RWPE2 (cell line): ENCODE measurements around the gene GCN1.
A peak's percentile ranks its signal among the peaks of the same experiment; 100 is the strongest.

Experiments used
- ATAC-seq: fragments of 200-7000 bp; cut with Tn5 transposase; 3 replicates; pipeline ENCODE4 v1.9.1; 2021; ENCODE audit warnings: low read depth
- DNase-seq: peaks from one replicate; pipeline ENCODE4 v3.0.0-alpha.2; 2020; ENCODE audit warnings: low spot score
- H3K27ac ChIP-seq: fragments of 450-650 bp; 2 replicates; pipeline ENCODE4 v1.5.1; 2017; ENCODE audit warnings: mild to moderate bottlenecking; ENCODE audit not compliant: poor library complexity, severe bottlenecking
- H3K27me3 ChIP-seq: fragments of 250-450 bp; sonication (Bioruptor Pico); 2 replicates; pipeline ENCODE4 v1.5.1; 2021; ENCODE audit warnings: mild to moderate bottlenecking, moderate library complexity; ENCODE audit not compliant: insufficient read depth, poor library complexity, severe bottlenecking
- H3K36me3 ChIP-seq: fragments of 250-450 bp; sonication (Bioruptor Pico); 2 replicates; pipeline ENCODE4 v1.5.1; 2020; ENCODE audit warnings: low read depth, mild to moderate bottlenecking, moderate library complexity
- H3K4me1 ChIP-seq: fragments of 250-450 bp; sonication (Bioruptor Pico); 2 replicates; pipeline ENCODE4 v1.5.1; 2021; ENCODE audit warnings: mild to moderate bottlenecking, moderate library complexity; ENCODE audit not compliant: insufficient read depth, poor library complexity, severe bottlenecking
- H3K4me3 ChIP-seq: fragments of 250-450 bp; sonication (Bioruptor Pico); 2 replicates; pipeline ENCODE4 v1.5.1; 2021; ENCODE audit warnings: mild to moderate bottlenecking, moderate library complexity; ENCODE audit not compliant: severe bottlenecking
- H3K9me3 ChIP-seq: fragments of 250-450 bp; sonication (Bioruptor Pico); 2 replicates; pipeline ENCODE4 v1.5.1; 2021; ENCODE audit warnings: mild to moderate bottlenecking, moderate library complexity; ENCODE audit not compliant: severe bottlenecking
- CTCF ChIP-seq: fragments of 450-650 bp; IDR thresholded peaks from one replicate; pipeline ENCODE4 v1.5.1; 2017; ENCODE audit warnings: mild to moderate bottlenecking, moderate library complexity; ENCODE audit not compliant: poor library complexity, severe bottlenecking

Gene GCN1

DNA sequence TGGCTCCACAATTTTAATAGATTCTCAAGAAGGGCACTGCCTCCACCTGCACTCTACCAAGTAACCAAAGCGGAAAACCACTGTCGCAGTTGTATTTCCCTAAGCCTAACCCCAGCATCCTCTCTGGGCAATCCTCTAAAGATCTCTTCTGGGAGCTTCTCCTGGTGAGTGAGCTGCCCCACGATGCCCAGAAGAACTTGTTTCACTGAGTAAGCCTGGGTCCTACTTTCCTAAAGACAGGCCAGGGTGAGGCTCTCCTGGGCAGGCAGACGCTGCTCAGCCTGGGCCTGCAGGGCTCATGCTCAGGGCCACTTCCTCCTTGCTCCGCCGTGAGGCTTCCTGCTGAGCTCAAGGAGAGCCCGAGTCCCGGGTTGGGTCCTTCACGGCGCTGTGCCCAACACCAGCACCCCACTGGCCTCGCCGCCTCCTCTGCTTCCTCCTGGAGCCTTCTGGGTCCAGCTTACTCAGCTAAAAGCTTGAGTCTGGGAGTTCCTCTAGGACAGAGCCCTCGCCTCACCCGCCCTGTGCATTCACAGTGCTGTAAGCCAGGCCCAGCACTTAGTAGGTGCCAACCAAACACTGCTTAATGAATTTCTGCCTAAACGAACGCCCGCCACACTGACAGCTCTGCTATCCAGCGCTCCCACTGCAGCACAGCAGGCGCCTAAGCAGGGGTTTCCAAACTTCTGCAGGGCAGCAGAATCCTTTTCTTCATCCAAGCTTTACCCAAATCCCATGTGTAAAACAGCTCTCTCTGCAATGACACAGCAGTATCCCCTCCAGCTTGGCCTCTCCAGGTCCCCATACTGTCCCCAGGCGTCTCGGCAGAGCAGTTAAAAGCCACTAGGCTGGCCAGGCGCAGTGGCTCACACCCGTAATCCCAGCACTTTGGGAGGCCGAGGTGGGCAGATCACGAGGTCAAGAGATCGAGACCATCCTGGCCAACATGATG, 83.7 kb downstream of the GCN1 start:
- Histone ChIP-seq H3K36me3 (peaks cover 32% of the 10 kb centered on the region), H3K4me3 (no peak overlapping the region)

GRCh38 chr12:120109570-120110267, 84.8 kb downstream of the GCN1 start:
- Histone ChIP-seq H3K27ac (no peak overlapping the region), H3K9me3 (no peaks in the 10 kb centered on the region), H3K4me3 (no peak overlapping the region), H3K27me3 (no peaks in the 10 kb centered on the region), H3K4me1 (no peaks in the 10 kb centered on the region), H3K36me3 (peaks cover 31% of the 10 kb centered on the region)
- ATAC-seq, result no peak
- no peak for TF ChIP-seq CTCF
- DNase-seq, result no peak

More for the DNA sequence above, 83.7 kb downstream of the GCN1 start:
- Histone ChIP-seq H3K27ac (no peak overlapping the region), H3K27me3 (no peaks in the 10 kb centered on the region), H3K4me1 (peaks cover 6% of the 10 kb centered on the region), H3K9me3 (no peaks in the 10 kb centered on the region)
- TF ChIP-seq CTCF, result no peak
- ATAC-seq, result peak; percentile 20; the same call in 1 of the 3 replicates
- DNase-seq, result no peak

DNA sequence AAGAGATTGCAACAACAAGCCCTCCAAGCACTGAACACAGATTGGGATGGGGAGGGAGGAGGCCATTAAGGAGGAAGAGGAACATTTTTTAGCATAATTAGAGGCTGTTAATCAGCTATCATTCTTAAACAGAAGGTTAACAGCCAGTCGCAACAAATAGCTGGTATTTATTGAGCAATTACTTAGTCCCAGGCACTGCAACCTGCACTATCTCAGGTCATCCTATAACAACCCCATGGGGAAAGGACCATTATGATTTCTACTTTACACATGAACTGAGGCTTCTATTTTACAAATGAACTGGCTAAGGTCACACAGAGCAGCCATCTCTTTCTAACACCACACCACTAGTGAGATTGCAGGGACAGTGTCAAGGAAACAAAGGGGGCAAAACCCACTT, 88.4 kb downstream of the GCN1 start:
- Histone ChIP-seq H3K27me3 (no peaks in the 10 kb centered on the region), H3K27ac (no peak overlapping the region), H3K4me3 (no peak overlapping the region), H3K36me3 (peaks cover 29% of the 10 kb centered on the region), H3K4me1 (no peaks in the 10 kb centered on the region), H3K9me3 (no peaks in the 10 kb centered on the region)
- ATAC-seq (no peak), DNase-seq (no peak)
- TF ChIP-seq CTCF, result no peak

DNA sequence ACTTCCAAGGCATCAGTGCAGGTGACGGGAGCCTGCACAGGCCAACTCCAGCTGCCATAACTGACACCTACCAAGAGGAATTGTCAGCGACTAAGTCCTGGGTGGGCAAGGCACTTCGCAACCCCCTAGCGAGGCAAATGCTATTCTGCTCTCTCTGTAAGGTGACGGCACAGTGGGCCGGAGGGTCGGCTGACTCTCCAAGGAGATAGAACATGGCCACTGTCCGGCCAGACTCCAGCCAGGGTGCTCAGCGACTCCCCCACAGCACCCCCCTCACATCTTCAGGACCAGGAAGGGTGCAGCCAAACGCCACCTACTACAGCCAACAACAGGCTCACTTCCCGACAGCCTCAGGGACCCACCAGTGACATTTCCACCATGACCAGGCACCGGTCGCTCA, 91.1 kb downstream of the GCN1 start:
- Histone ChIP-seq H3K27ac (no peak overlapping the region), H3K27me3 (no peaks in the 10 kb centered on the region), H3K4me1 (no peaks in the 10 kb centered on the region), H3K9me3 (no peaks in the 10 kb centered on the region), H3K4me3 (no peak overlapping the region), H3K36me3 (peaks cover 35% of the 10 kb centered on the region)
- TF ChIP-seq CTCF, result no peak
- ATAC-seq (no peak), DNase-seq (no peak)
